CD4-positive, CD25-positive, alpha-beta regulatory T cell (primary cell): Measurements from ENCODE around the gene DDB1. TPM values are rescaled to one million over a fixed set of nuclear protein-coding genes. Genes with fewer than 3 reads are reported as not detected.

Source experiments
- ATAC-seq, 2 donors: fragments of 150-1000 bp; cut with Tn5 transposase; one replicate each; pipeline ENCODE4 v1.10.0; 2021; ENCODE audit warnings: low read depth in 2 of 2, moderate number of reproducible peaks in 2 of 2, moderate library complexity in 1 of 2
- DNase-seq, 3 donors: peaks; one replicate each; pipeline versions ENCODE4 v3.0.0 to v3.0.0-alpha.2; 2012 to 2022; ENCODE audit warnings: mixed read lengths in 1 of 3
- H3K27ac ChIP-seq: one replicate; pipeline ENCODE4 v1.7.0; 2013; ENCODE audit warnings: mild to moderate bottlenecking, low read length; ENCODE audit not compliant: insufficient read depth, poor library complexity, severe bottlenecking
- H3K27me3 ChIP-seq: one replicate; pipeline ENCODE4 v1.7.0; 2013; ENCODE audit warnings: low read length; ENCODE audit not compliant: control insufficient read depth, insufficient read depth
- H3K36me3 ChIP-seq: one replicate; pipeline ENCODE4 v1.7.0; 2013; ENCODE audit warnings: mild to moderate bottlenecking, low read length, moderate library complexity; ENCODE audit not compliant: control insufficient read depth, insufficient read depth
- H3K4me1 ChIP-seq: 2 replicates; pipeline ENCODE4 v1.7.0; 2013; ENCODE audit warnings: mild to moderate bottlenecking, low read length; ENCODE audit not compliant: insufficient read depth, control insufficient read depth, poor library complexity, severe bottlenecking
- H3K4me3 ChIP-seq: one replicate; pipeline ENCODE4 v1.7.0; 2013; ENCODE audit warnings: low read depth, mild to moderate bottlenecking, low read length, moderate library complexity
- H3K9me3 ChIP-seq, 2 experiments: 1 replicate in 1 of 2; 2 replicates in 1 of 2; pipeline ENCODE4 v1.7.0; 2013; ENCODE audit warnings: low read length in 2 of 2, mild to moderate bottlenecking in 1 of 2, moderate library complexity in 1 of 2; ENCODE audit not compliant: control insufficient read depth in 2 of 2
- H3K27ac Mint-ChIP-seq, 3 donors: one replicate each; pipeline ENCODE4 v1.8.0; 2020 to 2022; ENCODE audit warnings: mild to moderate bottlenecking in 3 of 3, mixed read lengths in 3 of 3, moderate library complexity in 2 of 3
- H3K27me3 Mint-ChIP-seq: one replicate; pipeline ENCODE4 v1.8.0; 2022; ENCODE audit warnings: mild to moderate bottlenecking, mixed read lengths
- H3K36me3 Mint-ChIP-seq: one replicate; pipeline ENCODE4 v1.8.0; 2020; ENCODE audit warnings: mixed read lengths
- H3K4me1 Mint-ChIP-seq, 4 donors: one replicate each; pipeline ENCODE4 v1.8.0; 2020 to 2022; ENCODE audit warnings: mixed read lengths in 4 of 4, mild to moderate bottlenecking in 1 of 4
- H3K4me3 Mint-ChIP-seq, 4 donors: one replicate each; pipeline ENCODE4 v1.8.0; 2020 to 2022; ENCODE audit warnings: mild to moderate bottlenecking in 4 of 4, mixed read lengths in 4 of 4, moderate library complexity in 3 of 4
- H3K9me3 Mint-ChIP-seq, 7 donors: one replicate each; pipeline ENCODE4 v1.8.0; 2020 to 2022; ENCODE audit warnings: mixed read lengths in 7 of 7, mild to moderate bottlenecking in 3 of 7, moderate library complexity in 2 of 7
- polyA plus RNA-seq, 4 donors: library from polyadenylated mRNA; unstranded; fragments of 300-500 nt; fragmentation: Illumina TruSeq; gene quantifications; one replicate each; pipeline ENCODE4 v1.2.3, GENCODE V29; 2021
- total RNA-seq: library from RNA; stranded (reverse); gene quantifications from one replicate; pipeline ENCODE4 v1.2.3, GENCODE V29; 2022

Gene DDB1
- total and polyA plus RNA-seq, 5 donors from 2014 or later, result 117 to 158 (median 130) TPM

- Histone ChIP-seq H3K9me3 (no peaks in the 10 kb centered on the region), H3K27ac (no peak overlapping the region), H3K36me3 (peaks cover 22% of the 10 kb centered on the region), H3K4me1 (no peaks in the 10 kb centered on the region), H3K27me3 (no peaks in the 10 kb centered on the region), H3K4me3 (no peak overlapping the region)
- ATAC-seq (no peak), DNase-seq (no peak)
- Mint-ChIP-seq H3K4me1 (peaks cover 0 to 5% (median 0%) of the 10 kb centered on the region in 4 donors), H3K27me3 (no peaks in the 10 kb centered on the region), H3K4me3 (no peak overlapping the region), H3K9me3 (no peaks in the 10 kb centered on the region), H3K36me3 (peaks cover 19% of the 10 kb centered on the region), H3K27ac (peak overlapping the region in 1 of 3 donors; percentile 32)
Measured at GRCh38 chr11:61345170-61345610, 12.3 kb upstream of the DDB1 start.

GRCh38 chr11:61343792-61344745, 11.2 kb upstream of the DDB1 start:
- H3K4me1 ChIP-seq, result no peaks in the 10 kb centered on the region
- Mint-ChIP-seq H3K27me3 (no peaks in the 10 kb centered on the region), H3K4me3 (no peak overlapping the region), H3K9me3 (no peaks in the 10 kb centered on the region), H3K36me3 (peaks cover 17% of the 10 kb centered on the region), H3K4me1 (peaks cover 0 to 2% (median 0%) of the 10 kb centered on the region in 4 donors), H3K27ac (peak overlapping the region in 1 of 3 donors; percentile 69)
- no peak overlapping the region for H3K4me3 ChIP-seq
- ATAC-seq (no peak), DNase-seq (no peak)
- H3K27ac ChIP-seq, result no peak overlapping the region
- peaks cover 14% of the 10 kb centered on the region for H3K36me3 ChIP-seq
- no peaks in the 10 kb centered on the region for H3K9me3 ChIP-seq
- H3K27me3 ChIP-seq, result no peaks in the 10 kb centered on the region

DNA sequence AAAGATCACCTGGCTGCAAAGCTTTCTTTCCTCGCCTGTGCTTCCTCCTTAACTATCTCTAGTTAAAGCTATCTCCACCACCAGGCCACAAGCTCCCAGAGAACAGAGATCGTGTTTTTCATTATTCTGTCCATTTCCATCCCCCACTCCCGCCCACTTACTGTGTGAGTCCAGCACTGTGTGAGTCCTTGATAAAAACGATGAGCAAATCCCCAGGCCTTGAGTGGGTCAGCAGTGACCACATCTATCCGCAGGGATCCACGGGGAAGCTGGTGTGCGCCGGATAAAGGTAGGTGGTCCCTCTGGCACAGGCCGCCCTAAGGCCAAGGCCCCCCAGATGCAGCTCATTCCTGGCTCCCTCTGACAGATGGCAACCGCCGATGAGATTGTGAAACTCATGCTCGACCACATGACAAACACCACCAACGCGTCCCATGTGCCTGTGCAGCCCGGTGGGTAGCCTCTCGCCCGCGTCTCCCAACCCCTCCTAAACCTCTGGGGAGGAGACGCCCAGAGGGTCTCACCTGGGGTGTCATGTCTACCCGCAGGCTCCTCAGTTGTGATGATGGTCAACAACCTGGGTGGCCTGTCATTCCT, 9.4 kb upstream of the DDB1 start:
- no peak for ATAC-seq
- Histone ChIP-seq H3K36me3 (peaks cover 4% of the 10 kb centered on the region), H3K4me1 (no peaks in the 10 kb centered on the region), H3K4me3 (no peak overlapping the region), H3K9me3 (no peaks in the 10 kb centered on the region), H3K27ac (no peak overlapping the region), H3K27me3 (no peaks in the 10 kb centered on the region)
- no peaks in the 10 kb centered on the region for H3K9me3 Mint-ChIP-seq
- H3K36me3 Mint-ChIP-seq, result peaks cover 20% of the 10 kb centered on the region
- peaks cover 0 to 2% (median 0%) of the 10 kb centered on the region in 4 donors for H3K4me1 Mint-ChIP-seq
- H3K27ac Mint-ChIP-seq, result no peak overlapping the region
- no peaks in the 10 kb centered on the region for H3K27me3 Mint-ChIP-seq
- no peak for DNase-seq
- no peak overlapping the region for H3K4me3 Mint-ChIP-seq

DNA sequence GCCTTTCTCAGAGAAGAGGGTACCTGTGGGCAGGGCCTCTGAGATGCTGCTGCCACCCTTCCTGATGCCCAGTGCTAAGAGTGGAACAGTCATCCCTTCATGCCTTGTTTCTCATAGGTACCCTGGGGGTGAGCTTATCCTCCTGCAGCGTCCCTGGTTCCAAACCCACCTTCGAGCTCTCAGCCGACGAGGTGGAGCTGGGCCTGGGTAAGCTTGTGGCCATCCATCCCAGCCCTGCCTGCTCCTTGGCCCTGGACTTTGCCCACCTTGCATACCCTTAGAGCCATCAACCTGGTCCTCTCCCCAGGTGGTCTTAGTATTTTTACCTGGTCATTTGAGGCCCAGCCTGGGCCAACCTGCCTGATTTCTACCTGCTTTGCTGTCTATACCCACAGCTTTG, 8.8 kb upstream of the DDB1 start:
- Histone ChIP-seq H3K4me3 (no peak overlapping the region), H3K27ac (no peak overlapping the region), H3K27me3 (no peaks in the 10 kb centered on the region), H3K9me3 (no peaks in the 10 kb centered on the region), H3K36me3 (peaks cover 4% of the 10 kb centered on the region), H3K4me1 (no peaks in the 10 kb centered on the region)
- DNase-seq, result no peak
- no peak overlapping the region for H3K27ac Mint-ChIP-seq
- peaks cover 0 to 3% (median under 1%) of the 10 kb centered on the region in 4 donors for H3K4me1 Mint-ChIP-seq
- no peaks in the 10 kb centered on the region for H3K27me3 Mint-ChIP-seq
- ATAC-seq, result no peak
- no peaks in the 10 kb centered on the region for H3K9me3 Mint-ChIP-seq
- peaks cover 20% of the 10 kb centered on the region for H3K36me3 Mint-ChIP-seq
- H3K4me3 Mint-ChIP-seq, result no peak overlapping the region

DNA sequence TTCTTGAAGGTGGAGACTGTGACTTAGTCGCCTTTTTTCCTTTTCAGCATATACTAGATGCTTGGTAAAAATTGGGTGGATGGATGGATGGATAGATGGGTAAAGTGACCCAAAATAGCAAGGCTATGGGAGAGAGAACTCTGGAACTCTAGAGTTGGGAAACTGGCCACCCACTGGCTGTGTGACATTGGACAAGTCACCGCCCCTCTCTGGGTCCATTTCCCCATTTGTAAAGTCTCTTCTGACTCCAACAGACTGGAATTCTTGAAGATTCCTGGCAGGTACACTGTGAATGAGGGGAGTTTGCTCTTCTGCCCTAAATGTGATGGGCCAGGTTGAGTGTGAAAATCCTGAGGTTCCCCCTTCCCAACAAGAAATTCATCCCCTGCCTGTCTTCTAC, 8.1 kb upstream of the DDB1 start:
- H3K27ac ChIP-seq, result no peak overlapping the region
- peaks cover 0 to 9% (median 3%) of the 10 kb centered on the region in 4 donors for H3K4me1 Mint-ChIP-seq
- no peak overlapping the region for H3K4me3 ChIP-seq
- no peak overlapping the region for H3K27ac Mint-ChIP-seq
- no peak overlapping the region for H3K4me3 Mint-ChIP-seq
- H3K4me1 ChIP-seq, result peaks cover 2% of the 10 kb centered on the region
- H3K9me3 Mint-ChIP-seq, result no peaks in the 10 kb centered on the region
- no peaks in the 10 kb centered on the region for H3K27me3 ChIP-seq
- ATAC-seq (no peak), DNase-seq (no peak)
- H3K27me3 Mint-ChIP-seq, result no peaks in the 10 kb centered on the region
- H3K36me3 ChIP-seq, result peaks cover 4% of the 10 kb centered on the region
- H3K36me3 Mint-ChIP-seq, result peaks cover 20% of the 10 kb centered on the region
- H3K9me3 ChIP-seq, result no peaks in the 10 kb centered on the region

DNA sequence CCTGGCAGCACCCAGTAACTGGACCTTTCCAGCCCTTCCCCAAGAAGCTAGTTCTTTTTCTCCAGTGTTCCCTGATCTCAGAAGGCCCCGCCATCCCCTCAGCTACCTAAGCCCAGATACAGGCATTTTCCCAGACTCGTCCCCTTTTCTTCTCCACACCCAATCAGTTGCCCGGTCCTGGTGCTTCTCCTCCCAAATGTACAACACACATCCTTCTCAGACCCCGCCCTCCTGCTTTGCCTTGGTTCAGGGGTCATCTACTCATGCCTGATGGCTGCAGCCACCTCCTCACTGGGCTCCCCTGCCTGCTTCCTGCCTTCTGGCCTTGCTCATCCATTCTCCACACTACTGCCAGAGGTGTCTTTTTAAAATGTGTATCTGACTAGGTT, 6.6 kb upstream of the DDB1 start:
- Mint-ChIP-seq H3K27me3 (no peaks in the 10 kb centered on the region), H3K27ac (no peak overlapping the region)
- no peak overlapping the region for H3K4me3 ChIP-seq

DNA sequence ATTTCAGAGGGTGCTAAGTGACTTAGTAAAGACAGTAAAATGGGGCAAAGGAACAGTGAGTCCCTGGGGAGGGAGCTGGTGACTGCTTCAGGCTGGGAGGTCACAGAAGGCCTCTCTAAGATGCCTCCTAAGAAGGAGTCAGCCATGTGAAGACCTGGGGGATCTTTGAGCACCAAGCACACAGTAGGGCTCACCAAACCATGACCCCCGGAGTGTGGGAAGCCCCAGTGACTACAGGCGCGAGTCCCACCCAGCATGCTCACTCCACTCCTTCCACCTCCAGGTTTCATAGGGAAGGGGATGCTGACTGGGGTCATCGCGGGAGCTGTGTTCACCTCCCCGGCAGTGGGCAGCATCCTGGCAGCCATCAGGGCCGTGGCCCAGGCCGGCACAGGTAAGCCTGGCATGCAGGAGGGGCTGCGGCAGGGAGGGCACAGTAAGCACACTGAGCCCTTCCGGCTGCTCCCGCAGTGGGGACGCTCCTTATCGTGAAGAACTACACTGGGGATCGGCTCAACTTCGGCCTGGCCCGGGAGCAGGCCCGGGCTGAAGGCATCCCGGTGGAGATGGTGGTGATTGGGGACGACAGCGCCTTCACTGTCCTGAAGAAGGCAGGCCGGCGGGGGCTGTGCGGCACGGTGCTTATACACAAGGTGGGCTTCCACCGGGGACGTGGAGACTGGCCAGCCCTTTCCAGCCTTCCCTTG, 6.0 kb upstream of the DDB1 start:
- H3K27ac Mint-ChIP-seq, result no peak overlapping the region
- H3K9me3 Mint-ChIP-seq, result no peaks in the 10 kb centered on the region
- Histone ChIP-seq H3K4me3 (no peak overlapping the region), H3K27ac (no peak overlapping the region), H3K9me3 (no peaks in the 10 kb centered on the region), H3K36me3 (peaks cover 4% of the 10 kb centered on the region), H3K4me1 (peaks cover 4% of the 10 kb centered on the region), H3K27me3 (no peaks in the 10 kb centered on the region)
- peaks cover 20% of the 10 kb centered on the region for H3K36me3 Mint-ChIP-seq
- H3K27me3 Mint-ChIP-seq, result no peaks in the 10 kb centered on the region
- no peak for ATAC-seq
- no peak for DNase-seq
- peaks cover 0 to 24% (median 8%) of the 10 kb centered on the region in 4 donors for H3K4me1 Mint-ChIP-seq
- H3K4me3 Mint-ChIP-seq, result no peak overlapping the region

More for the DNA sequence above, 6.6 kb upstream of the DDB1 start:
- no peaks in the 10 kb centered on the region for H3K9me3 ChIP-seq
- no peak overlapping the region for H3K4me3 Mint-ChIP-seq
- peaks cover 4% of the 10 kb centered on the region for H3K36me3 ChIP-seq
- peaks cover 3% of the 10 kb centered on the region for H3K4me1 ChIP-seq
- no peak overlapping the region for H3K27ac ChIP-seq
- ATAC-seq (no peak), DNase-seq (no peak)
- H3K27me3 ChIP-seq, result no peaks in the 10 kb centered on the region
- H3K9me3 Mint-ChIP-seq, result no peaks in the 10 kb centered on the region
- peaks cover 0 to 18% (median 5%) of the 10 kb centered on the region in 4 donors for H3K4me1 Mint-ChIP-seq
- H3K36me3 Mint-ChIP-seq, result peaks cover 20% of the 10 kb centered on the region
